Epithelial cell of proximal tubule (primary cell): Measurements from ENCODE around the gene AVL9. TPM values are rescaled to one million over a fixed set of nuclear protein-coding genes. Genes with fewer than 3 reads are reported as not detected.
"Not testable (repeated sequence)": the region's sequence is repeated elsewhere in the genome, so short reads cannot be mapped to it uniquely, and the experiment has no call there.

Experiments used
- DNase-seq: peaks from one replicate; pipeline ENCODE4 v3.0.0-alpha.2; 2011; ENCODE audit warnings: low read depth
- H3K4me3 ChIP-seq: 2 replicates; pipeline ENCODE4 v1.5.1; 2011; ENCODE audit warnings: low read depth, mild to moderate bottlenecking, low read length
- total RNA-seq: library from RNA; depleted of rRNA; stranded (reverse); fragments of >200 nt; gene quantifications from 2 replicates; pipeline ENCODE4 v1.2.3, GENCODE V29; 2015
- TF ChIP-seq, protein P1 (sequence below): conservative IDR thresholded peaks from 2 replicates; pipeline ENCODE4 v1.5.1; 2012; ENCODE audit warnings: low read depth, mild to moderate bottlenecking, low read length

Gene AVL9
- total RNA-seq, 1 donor from 2014 or later: 56.7 TPM

DNA sequence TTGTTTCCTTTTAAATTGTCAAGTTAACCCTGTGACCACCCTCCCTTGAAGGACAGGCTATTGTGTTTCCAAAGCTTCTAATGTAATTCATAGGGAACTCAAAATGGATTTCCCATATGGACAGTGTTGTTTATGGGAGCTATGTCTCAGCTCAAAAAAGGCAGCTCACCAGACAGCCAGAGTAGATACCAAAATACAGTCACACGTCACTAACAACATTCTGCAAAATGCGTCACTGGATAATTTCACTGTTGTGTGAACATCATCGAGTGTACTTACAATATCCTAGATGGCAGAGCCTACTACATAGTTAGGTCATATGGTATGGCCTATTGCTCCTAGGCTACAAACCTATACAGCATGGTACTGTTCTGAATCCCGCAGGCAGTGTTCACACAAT is 97.4 kb downstream of the AVL9 start:
- H3K4me3 ChIP-seq: no peak overlapping the region

DNA sequence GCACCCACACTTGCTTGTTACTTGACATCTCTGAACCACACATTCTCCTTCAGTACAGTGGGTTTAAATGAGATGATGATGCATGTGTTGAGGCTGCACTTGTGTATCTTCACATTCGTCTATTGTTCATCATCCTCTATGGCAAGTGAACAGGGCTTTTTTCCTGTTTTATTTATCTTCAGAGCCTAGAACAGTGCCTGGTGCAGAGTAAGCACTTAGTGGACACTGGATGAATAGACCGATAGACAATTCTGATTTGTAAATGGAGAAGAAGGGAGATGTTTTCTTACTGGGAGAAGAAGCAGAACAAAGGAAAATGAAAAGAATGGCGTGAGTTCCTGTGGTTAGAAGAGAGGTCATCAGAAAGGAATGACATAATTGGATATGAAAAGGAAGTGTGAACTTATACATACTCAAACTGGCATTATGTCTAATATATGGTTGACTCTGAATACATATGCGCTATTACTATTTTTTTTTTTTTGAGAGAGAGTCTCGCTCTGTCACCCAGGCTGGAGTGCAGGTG is 99.7 kb downstream of the AVL9 start:
- TF ChIP-seq, protein P1, sequence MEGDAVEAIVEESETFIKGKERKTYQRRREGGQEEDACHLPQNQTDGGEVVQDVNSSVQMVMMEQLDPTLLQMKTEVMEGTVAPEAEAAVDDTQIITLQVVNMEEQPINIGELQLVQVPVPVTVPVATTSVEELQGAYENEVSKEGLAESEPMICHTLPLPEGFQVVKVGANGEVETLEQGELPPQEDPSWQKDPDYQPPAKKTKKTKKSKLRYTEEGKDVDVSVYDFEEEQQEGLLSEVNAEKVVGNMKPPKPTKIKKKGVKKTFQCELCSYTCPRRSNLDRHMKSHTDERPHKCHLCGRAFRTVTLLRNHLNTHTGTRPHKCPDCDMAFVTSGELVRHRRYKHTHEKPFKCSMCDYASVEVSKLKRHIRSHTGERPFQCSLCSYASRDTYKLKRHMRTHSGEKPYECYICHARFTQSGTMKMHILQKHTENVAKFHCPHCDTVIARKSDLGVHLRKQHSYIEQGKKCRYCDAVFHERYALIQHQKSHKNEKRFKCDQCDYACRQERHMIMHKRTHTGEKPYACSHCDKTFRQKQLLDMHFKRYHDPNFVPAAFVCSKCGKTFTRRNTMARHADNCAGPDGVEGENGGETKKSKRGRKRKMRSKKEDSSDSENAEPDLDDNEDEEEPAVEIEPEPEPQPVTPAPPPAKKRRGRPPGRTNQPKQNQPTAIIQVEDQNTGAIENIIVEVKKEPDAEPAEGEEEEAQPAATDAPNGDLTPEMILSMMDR: no peak
- no peak overlapping the region for H3K4me3 ChIP-seq
- no peak for DNase-seq

More for the DNA sequence above, 97.4 kb downstream of the AVL9 start:
- TF ChIP-seq, protein P1: no peak
- no peak for DNase-seq

DNA sequence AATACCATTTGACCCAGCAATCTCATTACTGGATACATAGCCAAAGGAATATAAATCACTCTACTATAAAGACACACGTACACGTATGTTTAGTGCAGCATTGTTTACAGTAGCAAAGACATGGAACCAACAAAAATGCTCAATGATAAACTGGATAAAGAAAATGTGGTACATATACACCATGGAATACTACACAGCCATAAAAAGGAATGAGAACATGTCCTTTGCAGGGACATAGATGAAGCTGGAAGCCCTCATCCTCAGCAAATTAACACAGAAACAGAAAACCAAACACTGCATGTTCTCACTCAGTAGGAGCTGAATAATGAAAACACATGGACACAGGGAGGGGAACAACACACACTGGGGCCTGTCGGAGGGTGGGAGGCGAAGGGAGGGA is 105.9 kb downstream of the AVL9 start:
- DNase-seq: not testable (repeated sequence)

DNA sequence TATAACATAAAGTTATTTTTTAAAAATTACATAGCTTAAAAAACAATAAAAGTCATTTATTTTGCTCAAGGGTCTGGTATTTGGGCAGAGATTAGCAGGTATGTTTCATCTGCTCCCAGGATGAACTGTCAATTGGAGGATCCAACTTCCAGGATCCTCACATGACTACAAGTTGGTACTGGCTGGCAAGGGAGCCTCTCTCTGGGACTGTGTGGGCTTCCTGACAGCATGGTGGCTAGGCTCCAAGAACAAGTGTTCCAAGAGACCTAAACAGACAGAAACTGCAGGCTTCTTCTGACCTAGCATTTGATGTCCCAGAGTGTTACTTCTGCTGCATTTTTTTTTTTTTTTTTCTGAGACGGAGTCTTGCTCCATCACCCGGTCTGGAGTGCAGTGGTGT is 107.2 kb downstream of the AVL9 start:
- TF ChIP-seq, protein P1: no peak
- no peak overlapping the region for H3K4me3 ChIP-seq
- DNase-seq: no peak

More for the DNA sequence above, 105.9 kb downstream of the AVL9 start:
- not testable (repeated sequence) for H3K4me3 ChIP-seq

DNA sequence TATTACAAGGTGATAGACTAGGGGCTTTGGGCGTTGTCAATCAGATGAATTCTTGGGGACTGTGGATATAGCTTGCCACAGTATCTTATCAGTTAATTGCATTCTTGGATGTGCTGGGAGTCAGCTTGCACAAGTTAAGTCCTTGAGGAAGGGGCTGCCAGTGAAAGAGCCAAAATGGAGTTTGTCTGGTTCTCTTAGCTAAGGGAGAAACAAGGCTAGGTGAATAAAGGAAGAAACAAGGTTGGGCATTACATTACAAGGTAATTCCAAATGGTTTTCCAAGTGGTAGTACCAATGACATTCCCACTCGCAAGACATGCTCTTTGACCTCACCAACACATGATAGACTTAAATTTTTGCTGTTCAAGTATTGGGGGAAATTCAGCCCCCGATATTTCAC is 108.2 kb downstream of the AVL9 start:
- H3K4me3 ChIP-seq, DNase-seq: not testable (repeated sequence)

DNA sequence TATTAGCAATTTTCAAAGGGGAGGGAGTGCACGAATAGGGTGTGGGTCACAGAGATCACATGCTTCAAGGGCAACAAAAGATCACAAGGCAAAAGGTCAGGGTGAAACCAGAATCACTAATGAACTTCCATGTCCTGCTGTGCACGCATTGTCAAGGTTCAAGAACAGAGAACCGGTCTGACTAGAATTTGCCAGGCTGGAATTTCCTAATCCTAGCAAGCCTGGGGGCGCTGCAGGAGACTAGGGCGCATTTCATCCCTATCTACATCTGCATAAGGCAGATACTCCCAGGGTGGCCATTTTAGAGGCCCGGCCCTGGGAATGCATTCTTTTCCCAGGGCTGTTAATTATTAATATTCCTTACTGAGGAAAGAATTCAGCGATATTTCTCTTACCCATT is 108.8 kb downstream of the AVL9 start:
- DNase-seq, H3K4me3 ChIP-seq: not testable (repeated sequence)

DNA sequence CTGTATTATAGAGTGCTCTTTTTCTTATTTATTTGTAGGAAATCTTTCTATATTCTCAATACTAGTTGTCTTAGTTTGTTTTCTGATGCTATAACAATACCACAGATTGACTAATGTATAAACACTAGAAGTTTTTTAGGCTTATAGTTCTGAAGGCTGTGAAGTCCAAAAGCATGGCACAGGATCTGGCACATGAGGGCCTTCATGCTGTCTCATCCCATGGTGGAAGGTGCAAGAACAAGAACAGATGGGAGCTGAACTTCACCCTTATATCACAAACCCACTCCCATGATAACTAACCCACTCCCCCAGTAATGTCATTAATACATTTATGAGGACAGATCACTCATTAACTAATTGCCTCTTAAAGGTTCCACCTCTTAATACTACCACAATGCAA is 109.7 kb downstream of the AVL9 start:
- DNase-seq: no peak
- no peak overlapping the region for H3K4me3 ChIP-seq
- TF ChIP-seq, protein P1: no peak

DNA sequence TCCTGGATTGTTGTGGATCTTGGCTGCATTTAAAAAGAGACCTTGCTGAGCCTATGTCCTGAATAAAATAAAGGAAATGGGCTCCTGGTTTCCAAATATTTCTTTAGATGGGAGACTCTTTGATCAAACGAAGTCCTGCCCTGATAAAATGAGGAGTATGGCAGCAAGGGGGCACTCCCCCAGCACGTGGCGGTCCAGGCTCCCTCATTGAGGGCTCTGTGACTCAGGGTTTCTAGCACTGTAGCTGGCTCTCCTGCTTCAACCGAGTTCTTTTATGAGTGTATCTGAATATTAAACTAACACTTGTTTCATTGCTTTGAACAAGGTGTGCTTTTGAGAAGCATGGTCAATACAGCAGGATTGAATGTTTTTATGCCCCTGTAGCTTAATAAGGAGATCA is 114.2 kb downstream of the AVL9 start:
- TF ChIP-seq, protein P1: no peak
- no peak for DNase-seq
- no peak overlapping the region for H3K4me3 ChIP-seq
